AG09309 (cell line): ENCODE data around the gene PTPRM.

Experiments used
- DNase-seq: peaks from one replicate; pipeline ENCODE4 v3.0.0-alpha.2; 2010; ENCODE audit warnings: low read depth
- H3K4me3 ChIP-seq: 2 replicates; pipeline ENCODE4 v1.5.1; 2011; ENCODE audit warnings: mild to moderate bottlenecking, low read depth, low read length, moderate library complexity; ENCODE audit not compliant: control insufficient read depth
- CTCF ChIP-seq: IDR thresholded peaks from 2 replicates; pipeline ENCODE4 v1.5.1; 2011; ENCODE audit warnings: mild to moderate bottlenecking, low read depth, low read length, inconsistent platforms; ENCODE audit not compliant: insufficient read depth, control insufficient read depth; ENCODE audit errors: missing control alignments

The PTPRM gene

GRCh38 chr18:8207996-8208395 is 640.9 kb downstream of the PTPRM start:
- H3K4me3 ChIP-seq: no peak overlapping the region
- no peak for TF ChIP-seq CTCF
- no peak for DNase-seq

- DNase-seq: no peak
- no peak overlapping the region for H3K4me3 ChIP-seq
- no peak for TF ChIP-seq CTCF
Observed at GRCh38 chr18:8208716-8209115, 641.6 kb downstream of the PTPRM start.

GRCh38 chr18:8212896-8213780 is 646.0 kb downstream of the PTPRM start:
- peak; percentile 23 for DNase-seq
- no peak for TF ChIP-seq CTCF
- no peak overlapping the region for H3K4me3 ChIP-seq

- TF ChIP-seq CTCF: no peak
- H3K4me3 ChIP-seq: no peak overlapping the region
- DNase-seq: no peak
Observed at GRCh38 chr18:8215741-8216140, 648.6 kb downstream of the PTPRM start.

GRCh38 chr18:8217051-8217564 is 650.0 kb downstream of the PTPRM start:
- no peak for TF ChIP-seq CTCF
- no peak for DNase-seq
- H3K4me3 ChIP-seq: no peak overlapping the region

GRCh38 chr18:8218197-8218596 is 651.1 kb downstream of the PTPRM start:
- TF ChIP-seq CTCF: no peak
- DNase-seq: no peak
- H3K4me3 ChIP-seq: no peak overlapping the region
